ENCODE measurements around the gene GNAS.

Gene GNAS

GRCh38 chr20:58953050-58953449 lies 100.5 kb downstream of the GNAS start:
- DNase-seq (ENCODE audit: extremely low read depth, low read depth): no peak
- H3K4me3 ChIP-seq (replicated peaks; ENCODE audit: low read depth, low read length): no peak overlapping the region
- TF ChIP-seq CTCF (IDR thresholded peaks at IDR 0.05; ENCODE audit: low read depth, low read length, missing control alignments): no peak

DNA sequence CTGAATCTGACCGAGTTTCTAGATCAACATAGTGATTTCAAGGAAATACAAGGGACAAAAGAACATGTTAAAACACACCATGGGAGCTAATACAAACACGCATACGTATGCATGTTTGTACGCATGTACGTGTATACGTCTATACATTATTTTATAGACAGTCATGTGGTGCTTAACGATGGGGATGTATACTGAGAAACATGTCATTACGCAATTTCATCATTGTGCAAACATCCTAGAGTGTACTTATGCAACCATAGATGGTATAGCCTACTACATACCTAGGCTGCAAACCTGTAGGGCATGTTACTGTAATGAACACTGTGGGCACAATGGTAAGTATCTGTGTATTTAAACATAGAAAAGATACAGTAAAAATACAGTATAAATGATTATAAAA lies 103.6 kb downstream of the GNAS start:
- DNase-seq (ENCODE audit: extremely low read depth, low read depth): no peak
- TF ChIP-seq CTCF (IDR thresholded peaks at IDR 0.05; ENCODE audit: low read depth, low read length, missing control alignments): no peak
- no peak overlapping the region for H3K4me3 ChIP-seq (replicated peaks; ENCODE audit: low read depth, low read length)

DNA sequence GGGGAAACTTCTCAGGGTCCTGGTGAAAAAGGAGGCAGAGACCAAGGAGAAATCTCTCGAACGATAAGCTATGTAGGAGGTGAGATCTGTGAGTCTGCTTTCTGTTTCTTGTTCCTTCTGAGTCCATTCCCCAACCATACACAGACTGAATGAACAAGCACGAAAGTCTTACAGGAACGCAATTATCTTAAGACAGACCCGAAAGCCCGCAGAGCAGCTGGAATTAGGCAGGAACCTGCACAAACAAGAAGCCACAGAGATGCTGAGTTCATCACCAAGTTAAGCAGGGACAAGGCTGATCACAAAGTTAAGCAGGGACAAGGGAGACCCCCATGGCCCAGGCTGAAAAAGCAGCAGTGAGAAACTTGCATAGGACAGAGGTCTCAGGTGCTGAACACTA lies 107.1 kb downstream of the GNAS start:
- TF ChIP-seq CTCF (IDR thresholded peaks at IDR 0.05; ENCODE audit: low read depth, low read length, missing control alignments): no peak
- no peak for DNase-seq (ENCODE audit: extremely low read depth, low read depth)
- no peak overlapping the region for H3K4me3 ChIP-seq (replicated peaks; ENCODE audit: low read depth, low read length)
